H9 (cell line): Measurements from ENCODE around the gene CHAC2. TPM values are rescaled to one million over a fixed set of nuclear protein-coding genes. Genes with fewer than 3 reads are reported as not detected.

Experiments used
- DNase-seq: peaks from one replicate; pipeline ENCODE4 v3.0.0-alpha.2; 2017
- H2AFZ ChIP-seq: one replicate; pipeline ENCODE4 v1.6.1; 2013; ENCODE audit warnings: mild to moderate bottlenecking, low read length, control low read depth, moderate library complexity
- H2AK5ac ChIP-seq: 2 replicates; pipeline ENCODE4 v1.6.1; 2013; ENCODE audit warnings: low read length, control low read depth, mixed read lengths; ENCODE audit not compliant: insufficient read length
- H2BK120ac ChIP-seq: one replicate; pipeline ENCODE4 v1.6.1; 2013; ENCODE audit warnings: low read depth, mild to moderate bottlenecking, low read length, control low read depth, inconsistent platforms; ENCODE audit not compliant: poor library complexity, severe bottlenecking
- H2BK12ac ChIP-seq: 2 replicates; pipeline ENCODE4 v1.6.1; 2013; ENCODE audit warnings: low read length, control low read depth, mixed read lengths, low read depth; ENCODE audit not compliant: insufficient read length
- H2BK15ac ChIP-seq: 2 replicates; pipeline ENCODE4 v1.6.1; 2013; ENCODE audit warnings: low read depth, low read length, control low read depth
- H2BK20ac ChIP-seq: one replicate; pipeline ENCODE4 v1.6.1; 2013; ENCODE audit warnings: low read depth, mild to moderate bottlenecking, low read length, control low read depth, inconsistent platforms; ENCODE audit not compliant: poor library complexity, severe bottlenecking
- H2BK5ac ChIP-seq: 2 replicates; pipeline ENCODE4 v1.6.1; 2013; ENCODE audit warnings: low read length, control low read depth, mixed read lengths; ENCODE audit not compliant: insufficient read length
- H3K14ac ChIP-seq: 2 replicates; pipeline ENCODE4 v1.6.1; 2013; ENCODE audit warnings: low read length, control low read depth; ENCODE audit not compliant: insufficient read depth
- H3K18ac ChIP-seq: 2 replicates; pipeline ENCODE4 v1.6.1; 2013; ENCODE audit warnings: low read depth, mild to moderate bottlenecking, mixed read lengths, low read length, control low read depth; ENCODE audit not compliant: insufficient read length
- H3K23ac ChIP-seq: 2 replicates; pipeline ENCODE4 v1.6.1; 2013; ENCODE audit warnings: low read length, control low read depth, mixed read lengths, low read depth; ENCODE audit not compliant: insufficient read length
- H3K23me2 ChIP-seq: 2 replicates; pipeline ENCODE4 v1.6.1; 2013; ENCODE audit warnings: low read depth, mild to moderate bottlenecking, mixed read lengths, low read length, control low read depth; ENCODE audit not compliant: insufficient read length, poor library complexity, severe bottlenecking
- H3K27ac ChIP-seq: 2 replicates; pipeline ENCODE4 v1.5.1; 2013; ENCODE audit warnings: low read length, control low read depth, mixed read lengths, low read depth; ENCODE audit not compliant: insufficient read length
- H3K27me3 ChIP-seq: 2 replicates; pipeline ENCODE4 v1.6.1; 2013; ENCODE audit warnings: low read length, control low read depth, inconsistent platforms; ENCODE audit not compliant: insufficient read depth
- H3K4ac ChIP-seq: 2 replicates; pipeline ENCODE4 v1.6.1; 2013; ENCODE audit warnings: low read depth, mild to moderate bottlenecking, control low read depth, inconsistent platforms, low read length, moderate library complexity
- H3K4me1 ChIP-seq: 2 replicates; pipeline ENCODE4 v1.6.1; 2013; ENCODE audit warnings: low read length, control low read depth, inconsistent platforms; ENCODE audit not compliant: insufficient read depth
- H3K4me2 ChIP-seq: 2 replicates; pipeline ENCODE4 v1.6.1; 2013; ENCODE audit warnings: low read length, control low read depth, mixed read lengths; ENCODE audit not compliant: insufficient read length, insufficient read depth
- H3K56ac ChIP-seq: 2 replicates; pipeline ENCODE4 v1.6.1; 2013; ENCODE audit warnings: low read depth, mild to moderate bottlenecking, mixed read lengths, low read length, control low read depth; ENCODE audit not compliant: insufficient read length
- H3K79me1 ChIP-seq: 2 replicates; pipeline ENCODE4 v1.6.1; 2013; ENCODE audit warnings: low read depth, mild to moderate bottlenecking, moderate library complexity, low read length, control low read depth, inconsistent platforms; ENCODE audit not compliant: insufficient read depth, poor library complexity, severe bottlenecking
- H3K79me2 ChIP-seq: 2 replicates; pipeline ENCODE4 v1.6.1; 2013; ENCODE audit warnings: low read length, control low read depth, inconsistent platforms; ENCODE audit not compliant: insufficient read depth
- H3K9ac ChIP-seq: 2 replicates; pipeline ENCODE4 v1.6.1; 2013; ENCODE audit warnings: low read length, control low read depth, mixed read lengths; ENCODE audit not compliant: insufficient read length; ENCODE audit errors: extremely low read depth
- H3K9me3 ChIP-seq: one replicate; pipeline ENCODE4 v1.6.1; 2013; ENCODE audit warnings: low read depth, low read length, inconsistent platforms; ENCODE audit not compliant: control insufficient read depth
- H3T11ph ChIP-seq: one replicate; pipeline ENCODE4 v1.6.1; 2013; ENCODE audit warnings: mild to moderate bottlenecking, low read length, control low read depth, inconsistent platforms
- H4K20me1 ChIP-seq: one replicate; pipeline ENCODE4 v1.6.1; 2013; ENCODE audit not compliant: control insufficient read depth, insufficient read length, insufficient read depth
- H4K5ac ChIP-seq: 2 replicates; pipeline ENCODE4 v1.6.1; 2013; ENCODE audit warnings: low read depth, mild to moderate bottlenecking, mixed read lengths, low read length, control low read depth; ENCODE audit not compliant: insufficient read length
- H4K8ac ChIP-seq: replicated peaks from 2 replicates; pipeline ENCODE4 v1.6.1; 2013; ENCODE audit warnings: low read length, control low read depth, mixed read lengths, low read depth; ENCODE audit not compliant: insufficient read length
- H4K91ac ChIP-seq: 2 replicates; pipeline ENCODE4 v1.6.1; 2013; ENCODE audit warnings: low read depth, mild to moderate bottlenecking, moderate library complexity, mixed read lengths, low read length, control low read depth; ENCODE audit not compliant: insufficient read length
- H3K27ac Mint-ChIP-seq, 3 experiments: 2 replicates in 2 of 3; 3 replicates in 1 of 3; pipeline ENCODE4 v1.8.0; 2020 to 2021; ENCODE audit warnings: mixed read lengths in 3 of 3, mild to moderate bottlenecking in 1 of 3, moderate library complexity in 1 of 3
- H3K27me3 Mint-ChIP-seq: 2 replicates; pipeline ENCODE4 v1.8.0; 2021; ENCODE audit warnings: low read depth, mild to moderate bottlenecking, moderate library complexity, mixed read lengths
- H3K36me3 Mint-ChIP-seq, 3 experiments: 2 replicates in 2 of 3; 3 replicates in 1 of 3; pipeline ENCODE4 v1.8.0; 2020 to 2021; ENCODE audit warnings: low read depth in 3 of 3, mixed read lengths in 3 of 3; ENCODE audit not compliant: insufficient read depth in 1 of 3
- H3K4me1 Mint-ChIP-seq, 2 experiments: 2 replicates each; pipeline ENCODE4 v1.8.0; 2020; ENCODE audit warnings: mixed read lengths in 2 of 2
- H3K4me3 Mint-ChIP-seq, 2 experiments: 2 replicates in 1 of 2; 3 replicates in 1 of 2; pipeline ENCODE4 v1.8.0; 2020 to 2021; ENCODE audit warnings: mild to moderate bottlenecking in 2 of 2, mixed read lengths in 2 of 2, moderate library complexity in 1 of 2
- H3K9me3 Mint-ChIP-seq, 2 experiments: 2 replicates in 1 of 2; 3 replicates in 1 of 2; pipeline ENCODE4 v1.8.0; 2020; ENCODE audit warnings: mild to moderate bottlenecking in 2 of 2, mixed read lengths in 2 of 2, moderate library complexity in 1 of 2
- WGBS: extraction: QIAGEN DNeasy Blood & Tissue Kit; methylation state at CpG from one replicate; pipeline ENCODE4 v1.1.7; 2013; ENCODE audit warnings: missing lambda C conversion rate, low lambda C conversion rate, mixed read lengths; ENCODE audit not compliant: insufficient read length; ENCODE audit errors: extremely low coverage; 5-methylcytosine and 5-hydroxymethylcytosine counted together
- total RNA-seq: library from RNA; stranded (reverse); gene quantifications from 2 replicates; pipeline ENCODE4 v1.2.1, GENCODE V29; 2021
- TF ChIP-seq, protein P1 (sequence below): fragments of 200-600 bp; sonication (generic); conservative IDR thresholded peaks from 3 replicates; pipeline ENCODE4 v1.8.0; 2021; ENCODE audit warnings: antibody characterized with exemption, mild to moderate bottlenecking

Gene CHAC2
- total RNA-seq, 1 experiment from 2014 or later: 11.3 TPM

DNA sequence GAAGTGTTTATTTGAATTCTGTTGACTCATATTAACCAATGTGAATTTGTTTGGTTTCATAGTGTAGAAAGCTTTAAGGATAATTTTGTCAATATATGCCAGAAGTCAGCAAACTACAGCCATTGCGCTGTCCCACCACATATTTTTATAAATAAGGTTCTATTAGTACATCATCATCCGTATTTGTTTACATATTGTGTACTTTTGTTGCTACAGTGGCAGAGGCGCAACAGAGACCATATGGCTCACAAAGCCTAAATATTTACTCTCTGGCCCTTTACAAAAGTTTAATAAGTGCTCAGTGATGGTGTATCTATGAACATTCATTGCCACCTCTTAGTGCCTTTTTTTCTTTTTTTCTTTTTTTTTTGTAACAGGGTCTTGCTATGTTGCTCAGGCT is 25.7 kb downstream of the CHAC2 start:
- Histone ChIP-seq H3T11ph (no peak overlapping the region), H4K91ac (no peak overlapping the region), H3K14ac (no peak overlapping the region), H3K79me1 (peaks cover 5% of the 10 kb centered on the region), H4K5ac (no peak overlapping the region), H3K23ac (no peak overlapping the region), H3K9me3 (no peaks in the 10 kb centered on the region), H2BK5ac (no peak overlapping the region), H3K4ac (no peak overlapping the region), H3K23me2 (no peaks in the 10 kb centered on the region), H3K79me2 (peaks cover under 1% of the 10 kb centered on the region; the same call in 1 of the 2 replicates), H3K9ac (no peak overlapping the region), H3K27ac (no peak overlapping the region), H3K56ac (no peak overlapping the region), H4K8ac (no peak overlapping the region), H2AFZ (no peak overlapping the region), H4K20me1 (no peaks in the 10 kb centered on the region), H3K27me3 (no peaks in the 10 kb centered on the region), H2BK15ac (no peak overlapping the region), H2AK5ac (no peak overlapping the region), H2BK20ac (no peak overlapping the region), H3K4me1 (no peaks in the 10 kb centered on the region), H2BK12ac (no peak overlapping the region), H3K18ac (no peak overlapping the region), H2BK120ac (no peak overlapping the region), H3K4me2 (no peak overlapping the region)
- Mint-ChIP-seq H3K36me3 (peaks cover 3 to 20% (median 8%) of the 10 kb centered on the region in 3 experiments; a peak in 4 of 7 replicates), H3K27ac (no peak overlapping the region), H3K4me1 (peaks cover 2 to 5% of the 10 kb centered on the region in 2 experiments; a peak in 1 of 4 replicates), H3K4me3 (no peak overlapping the region), H3K27me3 (no peaks in the 10 kb centered on the region), H3K9me3 (no peaks in the 10 kb centered on the region)
- no CpG with 5 or more reads among the region's 3 CpGs for WGBS
- DNase-seq: no peak
- TF ChIP-seq, protein P1, sequence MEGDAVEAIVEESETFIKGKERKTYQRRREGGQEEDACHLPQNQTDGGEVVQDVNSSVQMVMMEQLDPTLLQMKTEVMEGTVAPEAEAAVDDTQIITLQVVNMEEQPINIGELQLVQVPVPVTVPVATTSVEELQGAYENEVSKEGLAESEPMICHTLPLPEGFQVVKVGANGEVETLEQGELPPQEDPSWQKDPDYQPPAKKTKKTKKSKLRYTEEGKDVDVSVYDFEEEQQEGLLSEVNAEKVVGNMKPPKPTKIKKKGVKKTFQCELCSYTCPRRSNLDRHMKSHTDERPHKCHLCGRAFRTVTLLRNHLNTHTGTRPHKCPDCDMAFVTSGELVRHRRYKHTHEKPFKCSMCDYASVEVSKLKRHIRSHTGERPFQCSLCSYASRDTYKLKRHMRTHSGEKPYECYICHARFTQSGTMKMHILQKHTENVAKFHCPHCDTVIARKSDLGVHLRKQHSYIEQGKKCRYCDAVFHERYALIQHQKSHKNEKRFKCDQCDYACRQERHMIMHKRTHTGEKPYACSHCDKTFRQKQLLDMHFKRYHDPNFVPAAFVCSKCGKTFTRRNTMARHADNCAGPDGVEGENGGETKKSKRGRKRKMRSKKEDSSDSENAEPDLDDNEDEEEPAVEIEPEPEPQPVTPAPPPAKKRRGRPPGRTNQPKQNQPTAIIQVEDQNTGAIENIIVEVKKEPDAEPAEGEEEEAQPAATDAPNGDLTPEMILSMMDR: no peak
